ENCODE measurements around the gene SANBR. TPM values are rescaled to one million over a fixed set of nuclear protein-coding genes. Genes with fewer than 3 reads are reported as not detected.
A peak's percentile ranks its signal among the peaks of the same experiment; 100 is the strongest.
"Not testable (repeated sequence)": the region's sequence is repeated elsewhere in the genome, so short reads cannot be mapped to it uniquely, and the experiment has no call there.

Gene SANBR
- total RNA-seq, 2 donors from 2014 or later: 5.2 to 6.9 TPM

- H3K4me1 ChIP-seq: peaks cover 17% of the 10 kb centered on the region
- ATAC-seq (no peak), DNase-seq (no peak)
- H3K9me3 ChIP-seq: no peaks in the 10 kb centered on the region
- intact Hi-C loops (cut with DNase I): no loop called here
- H3K27me3 ChIP-seq: no peaks in the 10 kb centered on the region
- peaks cover 0 to 2% of the 10 kb centered on the region in 2 donors for H3K36me3 ChIP-seq (replicated peaks in 1 of 2; ENCODE audit: insufficient read depth in 1 of 2, low read depth in 2 of 2)
- 95 to 96% methylated on average over 4 of the region's 4 CpGs for WGBS, 2 donors
- no peak for TF ChIP-seq CTCF (IDR thresholded peaks at IDR 0.05)
- no peak for TF ChIP-seq POLR2A (IDR thresholded peaks at IDR 0.05)
- no peak overlapping the region for H3K27ac ChIP-seq
- H3K4me3 ChIP-seq: no peak overlapping the region
Measured at GRCh38 chr2:61023670-61024069, 42.0 kb upstream of the SANBR start.

- Histone ChIP-seq H3K9me3 (no peaks in the 10 kb centered on the region), H3K27me3 (no peaks in the 10 kb centered on the region), H3K4me1 (no peaks in the 10 kb centered on the region), H3K27ac (no peak overlapping the region), H3K36me3 (replicated peaks in 1 of 2; ENCODE audit: insufficient read depth in 1 of 2, low read depth in 2 of 2) (peaks cover 0 to 17% of the 10 kb centered on the region in 2 donors), H3K4me3 (no peak overlapping the region)
- no peak for TF ChIP-seq CTCF (IDR thresholded peaks at IDR 0.05)
- TF ChIP-seq POLR2A (IDR thresholded peaks at IDR 0.05): no peak
- 91% methylated on average over 3 of the region's 3 CpGs for WGBS, 2 donors
- intact Hi-C loops (cut with DNase I): no loop called here
- DNase-seq (no peak), ATAC-seq (no peak)
Measured at GRCh38 chr2:61029533-61029932, 36.1 kb upstream of the SANBR start.

- H3K9me3 ChIP-seq; H3K4me1 ChIP-seq; ATAC-seq; intact Hi-C loops (cut with DNase I); H3K27me3 ChIP-seq; DNase-seq; H3K4me3 ChIP-seq; H3K27ac ChIP-seq: not testable (repeated sequence)
- WGBS, 2 donors: 80 to 92% methylated on average over 2 to 9 of the region's 9 CpGs
- peaks cover 6 to 22% of the 10 kb centered on the region in 2 donors for H3K36me3 ChIP-seq (replicated peaks in 1 of 2; ENCODE audit: insufficient read depth in 1 of 2, low read depth in 2 of 2)
Measured at GRCh38 chr2:61034592-61034991, 31.1 kb upstream of the SANBR start.

- H3K27ac ChIP-seq; DNase-seq; H3K27me3 ChIP-seq; H3K4me1 ChIP-seq; H3K9me3 ChIP-seq; intact Hi-C loops (cut with DNase I); H3K4me3 ChIP-seq; ATAC-seq: not testable (repeated sequence)
- 90 to 92% methylated on average over 2 of the region's 2 CpGs for WGBS, 2 donors
- H3K36me3 ChIP-seq (replicated peaks in 1 of 2; ENCODE audit: insufficient read depth in 1 of 2, low read depth in 2 of 2): peaks cover 6 to 21% of the 10 kb centered on the region in 2 donors
Measured at GRCh38 chr2:61036643-61037042, 29.0 kb upstream of the SANBR start.

GRCh38 chr2:61042807-61043206 is 22.9 kb upstream of the SANBR start:
- Histone ChIP-seq H3K4me3 (no peak overlapping the region), H3K27me3 (no peaks in the 10 kb centered on the region), H3K4me1 (peaks cover 36% of the 10 kb centered on the region), H3K27ac (no peak overlapping the region), H3K9me3 (no peaks in the 10 kb centered on the region), H3K36me3 (replicated peaks in 1 of 2; ENCODE audit: insufficient read depth in 1 of 2, low read depth in 2 of 2) (peaks cover 0 to 5% of the 10 kb centered on the region in 2 donors)
- no peak for ATAC-seq
- no peak for DNase-seq
- intact Hi-C loops (cut with DNase I): no loop called here
- TF ChIP-seq CTCF (IDR thresholded peaks at IDR 0.05) (no peak), POLR2A (IDR thresholded peaks at IDR 0.05) (no peak)
- 56% methylated on average over 3 of the region's 3 CpGs for WGBS, 2 donors

- no peaks in the 10 kb centered on the region for H3K27me3 ChIP-seq
- H3K27ac ChIP-seq: peak overlapping the region in 1 of 4 donors; percentile 18
- intact Hi-C loops (cut with DNase I): no loop called here
- peaks cover 36% of the 10 kb centered on the region for H3K4me1 ChIP-seq
- H3K9me3 ChIP-seq: no peaks in the 10 kb centered on the region
- peaks cover 0 to 7% of the 10 kb centered on the region in 2 donors for H3K36me3 ChIP-seq (replicated peaks in 1 of 2; ENCODE audit: insufficient read depth in 1 of 2, low read depth in 2 of 2)
- DNase-seq: peak in 1 of 4 donors; percentile 11
- no peak overlapping the region for H3K4me3 ChIP-seq
- ATAC-seq: no peak
- TF ChIP-seq POLR2A (IDR thresholded peaks at IDR 0.05): no peak
- no peak for TF ChIP-seq CTCF (IDR thresholded peaks at IDR 0.05)
- WGBS, 2 donors: 60 to 61% methylated on average over 4 of the region's 4 CpGs
Measured at GRCh38 chr2:61044636-61045035, 21.0 kb upstream of the SANBR start.
